Measurements from ENCODE around the gene FAM131C.
"Not testable (repeated sequence)": the region's sequence is repeated elsewhere in the genome, so short reads cannot be mapped to it uniquely, and the experiment has no call there.

- TF ChIP-seq, protein P1, sequence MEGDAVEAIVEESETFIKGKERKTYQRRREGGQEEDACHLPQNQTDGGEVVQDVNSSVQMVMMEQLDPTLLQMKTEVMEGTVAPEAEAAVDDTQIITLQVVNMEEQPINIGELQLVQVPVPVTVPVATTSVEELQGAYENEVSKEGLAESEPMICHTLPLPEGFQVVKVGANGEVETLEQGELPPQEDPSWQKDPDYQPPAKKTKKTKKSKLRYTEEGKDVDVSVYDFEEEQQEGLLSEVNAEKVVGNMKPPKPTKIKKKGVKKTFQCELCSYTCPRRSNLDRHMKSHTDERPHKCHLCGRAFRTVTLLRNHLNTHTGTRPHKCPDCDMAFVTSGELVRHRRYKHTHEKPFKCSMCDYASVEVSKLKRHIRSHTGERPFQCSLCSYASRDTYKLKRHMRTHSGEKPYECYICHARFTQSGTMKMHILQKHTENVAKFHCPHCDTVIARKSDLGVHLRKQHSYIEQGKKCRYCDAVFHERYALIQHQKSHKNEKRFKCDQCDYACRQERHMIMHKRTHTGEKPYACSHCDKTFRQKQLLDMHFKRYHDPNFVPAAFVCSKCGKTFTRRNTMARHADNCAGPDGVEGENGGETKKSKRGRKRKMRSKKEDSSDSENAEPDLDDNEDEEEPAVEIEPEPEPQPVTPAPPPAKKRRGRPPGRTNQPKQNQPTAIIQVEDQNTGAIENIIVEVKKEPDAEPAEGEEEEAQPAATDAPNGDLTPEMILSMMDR (IDR thresholded peaks at IDR 0.05; ENCODE audit: low read depth, low read length), result not testable (repeated sequence)
- not testable (repeated sequence) for TF ChIP-seq EZH2phosphoT487 (IDR thresholded peaks at IDR 0.05; ENCODE audit: low read depth)
Observed at GRCh38 chr1:16026302-16026701, 47.1 kb downstream of the FAM131C start.

Data from OCI-LY3 (cell line).